Activated CD4-positive, alpha-beta T cell treated with anti-CD3 and anti-CD28 coated beads, Interleukin-2, amount 50 U/mL, for 24 hours (primary cell): ENCODE results near the gene RBM10.
A peak's percentile ranks its signal among the peaks of the same experiment; 100 is the strongest.

Experiments used
- DNase-seq, 2 donors: peaks; one replicate each; pipeline ENCODE4 v3.0.0-alpha.2; 2020; ENCODE audit warnings: low read depth in 1 of 2, low spot score in 1 of 2

RBM10 gene

DNA sequence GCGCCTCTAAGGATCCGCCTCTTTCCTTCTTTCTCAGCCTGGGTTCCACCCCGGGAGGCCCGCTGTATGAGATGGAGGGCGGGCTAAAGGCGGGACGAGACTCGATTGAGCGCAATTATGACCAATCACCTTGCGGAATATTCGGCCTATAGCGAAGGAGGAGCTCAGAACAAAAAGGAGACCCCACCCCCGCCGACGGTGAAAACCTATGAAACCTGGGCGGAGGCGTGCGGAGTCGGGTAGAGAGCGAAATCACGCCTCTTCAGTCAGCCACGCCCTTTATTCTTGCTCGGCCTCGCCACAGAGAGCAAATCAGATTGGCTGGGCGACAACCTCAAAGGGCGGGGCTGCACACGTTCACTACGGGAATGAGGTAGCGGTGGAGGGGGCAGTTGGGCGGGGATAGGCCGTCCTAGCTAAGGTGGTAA is 72.8 kb downstream of the RBM10 start:
- DNase-seq: peak; percentile 76 to 91

DNA sequence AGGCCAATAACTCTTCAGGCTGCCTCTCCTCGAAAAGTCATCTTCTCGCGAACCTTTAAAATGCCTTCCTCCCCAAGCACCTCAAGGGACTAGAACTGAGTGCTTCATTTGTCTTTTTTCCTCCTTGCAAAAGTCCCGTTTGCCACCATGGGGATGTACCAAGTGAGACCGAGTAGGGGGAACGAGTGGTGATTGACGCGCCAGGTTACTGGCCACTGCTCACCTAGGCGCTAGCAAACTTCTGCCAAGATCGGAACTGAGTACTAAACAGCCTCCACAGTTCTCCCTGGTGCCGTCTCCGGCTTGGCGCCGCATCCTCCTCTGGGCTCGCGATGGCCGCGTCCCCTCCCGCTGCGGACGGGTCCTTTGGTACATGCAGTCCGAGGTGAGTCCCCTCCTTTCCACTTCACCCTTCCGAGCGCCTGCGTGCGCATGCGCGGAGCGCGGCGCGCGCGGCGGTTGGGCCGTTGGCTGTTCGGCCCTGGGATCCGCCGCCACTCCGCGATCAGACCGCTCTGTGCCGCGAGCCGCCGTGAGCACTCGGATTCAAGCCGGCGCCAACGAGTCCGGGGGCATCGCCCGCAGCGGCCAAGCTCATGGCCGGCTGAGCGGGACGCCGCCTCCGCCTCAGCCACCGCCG is 73.4 kb downstream of the RBM10 start, which contains the start of gene CDK16:
TSS of gene CDK16 (plus strand) at position 402 of the 640 bp plus-strand sequence. CDS start 4,877 bp downstream, outside the sequence.
- DNase-seq: peak; percentile 45 to 64

DNA sequence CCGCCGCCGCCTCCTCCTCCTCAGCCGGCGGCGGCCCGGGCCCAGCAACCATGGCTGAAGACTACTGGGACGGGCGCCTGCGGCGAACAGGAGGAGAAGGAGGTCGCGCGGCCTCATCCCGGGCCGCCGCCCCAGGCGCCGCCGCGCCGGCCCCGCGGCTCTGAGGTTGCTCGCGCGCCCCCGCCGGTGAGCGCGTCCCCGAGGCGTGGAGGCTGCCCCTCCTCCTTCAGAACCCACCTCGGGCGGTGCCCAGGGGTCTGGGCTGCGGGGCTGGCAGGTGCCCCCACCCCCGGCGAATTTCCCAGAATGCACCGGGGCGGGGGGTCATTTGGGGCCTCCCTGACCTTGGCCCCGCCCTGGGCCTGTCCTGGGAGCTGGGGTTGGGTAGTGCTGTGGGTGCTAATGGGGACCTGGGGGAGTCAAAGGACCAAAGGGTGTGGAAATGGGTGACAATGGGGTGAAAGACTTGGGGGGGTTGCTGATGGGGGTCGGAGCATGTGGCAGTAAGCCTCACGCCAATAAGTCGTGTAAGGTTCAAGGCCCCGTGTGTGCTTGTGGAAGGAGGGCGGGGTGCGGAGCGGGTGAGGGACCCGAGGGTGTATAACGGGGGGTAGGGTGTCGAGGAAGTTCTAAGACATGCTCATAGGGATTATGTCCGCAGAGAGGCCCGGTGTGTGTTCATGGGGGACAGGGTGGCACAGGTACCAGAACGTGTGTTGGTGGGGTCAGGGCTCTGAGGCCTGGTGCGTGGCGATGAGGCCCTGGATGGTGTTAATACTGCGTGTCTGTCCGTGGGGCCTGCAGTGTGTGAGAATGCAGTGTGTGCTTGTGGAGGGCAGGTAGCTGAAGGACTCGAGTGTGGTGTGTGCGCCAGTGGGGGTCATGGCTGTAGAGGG is 74.1 kb downstream of the RBM10 start:
- peak; percentile 11 to 23 for DNase-seq

DNA sequence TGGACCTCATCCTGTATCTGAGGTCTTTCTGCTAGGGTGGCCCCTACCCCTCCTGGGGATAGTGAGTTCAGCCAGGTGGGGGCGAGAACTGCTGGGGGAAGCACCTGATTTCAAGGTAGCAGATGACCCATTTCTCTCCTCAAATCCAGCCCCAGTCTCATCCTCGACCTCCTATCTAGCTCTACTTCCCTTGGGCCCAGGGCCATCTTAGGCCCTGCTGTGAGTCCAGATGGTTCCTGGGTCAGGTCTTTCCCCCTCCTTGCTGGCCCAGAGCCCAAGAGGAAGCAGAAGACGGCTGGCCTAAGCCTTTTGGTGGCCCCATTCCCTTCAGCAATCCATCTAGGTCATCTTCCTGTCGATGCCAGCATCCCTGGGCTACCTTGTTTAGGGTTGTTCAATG is 76.7 kb downstream of the RBM10 start:
- DNase-seq: no peak

DNA sequence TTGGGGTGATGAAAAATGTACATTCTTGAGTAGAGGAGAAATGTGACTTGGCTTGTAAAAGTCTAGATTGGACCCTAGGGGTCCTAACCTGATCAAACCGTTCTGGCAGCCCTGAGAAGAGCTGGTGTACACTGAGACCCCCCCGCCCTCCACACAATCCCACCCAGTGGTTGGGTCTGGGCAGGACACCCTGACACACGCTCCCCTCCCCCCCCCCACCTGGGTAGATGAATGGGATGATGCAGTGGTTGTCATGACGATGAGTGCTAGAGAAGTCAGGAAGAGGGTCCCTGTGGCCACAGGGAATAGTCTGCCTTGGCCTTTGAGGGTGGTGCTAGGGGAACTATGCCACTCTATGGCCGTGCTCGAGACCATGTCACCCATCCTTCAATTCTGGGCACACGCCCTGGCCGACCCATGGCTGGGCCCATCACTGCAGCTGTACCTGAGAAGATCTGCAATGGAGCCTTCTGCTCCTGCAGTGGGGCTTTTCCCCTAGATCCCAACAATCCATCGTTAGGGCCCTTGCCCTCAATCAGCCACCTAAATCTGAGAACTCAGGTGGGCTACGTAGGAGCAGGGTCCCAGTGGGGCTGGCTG is 77.8 kb downstream of the RBM10 start:
- no peak for DNase-seq

DNA sequence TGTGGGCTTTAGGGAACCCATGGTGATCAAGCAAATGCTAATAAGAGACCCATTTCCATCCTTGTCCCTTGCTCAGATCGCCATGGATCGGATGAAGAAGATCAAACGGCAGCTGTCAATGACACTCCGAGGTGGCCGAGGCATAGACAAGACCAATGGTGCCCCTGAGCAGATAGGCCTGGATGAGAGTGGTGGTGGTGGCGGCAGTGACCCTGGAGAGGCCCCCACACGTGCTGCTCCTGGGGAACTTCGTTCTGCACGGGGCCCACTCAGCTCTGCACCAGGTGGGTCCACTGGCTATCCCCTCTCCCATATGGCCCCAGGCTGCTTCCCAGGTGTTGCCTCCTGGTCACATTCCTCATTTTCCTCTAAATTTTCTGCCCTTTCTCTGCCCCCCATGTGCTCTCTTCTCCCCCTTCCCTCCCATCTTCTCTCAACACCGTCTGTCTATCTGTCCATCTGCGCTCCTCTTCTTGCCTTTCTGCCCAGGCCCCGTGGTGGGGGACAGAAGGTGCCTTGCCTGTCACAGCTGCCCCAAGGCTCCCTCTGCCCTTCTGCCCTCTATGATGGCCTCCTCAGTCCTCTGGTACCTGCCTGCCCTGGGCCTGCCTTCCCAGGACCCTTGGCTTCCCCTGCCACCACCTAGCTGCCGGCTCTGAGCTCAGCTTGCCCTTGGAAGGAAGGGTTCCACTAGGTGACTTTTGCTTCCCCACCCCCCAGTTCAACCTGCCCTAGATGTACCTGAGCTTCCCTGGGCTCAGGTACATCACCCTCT is 78.6 kb downstream of the RBM10 start:
- no peak for DNase-seq

DNA sequence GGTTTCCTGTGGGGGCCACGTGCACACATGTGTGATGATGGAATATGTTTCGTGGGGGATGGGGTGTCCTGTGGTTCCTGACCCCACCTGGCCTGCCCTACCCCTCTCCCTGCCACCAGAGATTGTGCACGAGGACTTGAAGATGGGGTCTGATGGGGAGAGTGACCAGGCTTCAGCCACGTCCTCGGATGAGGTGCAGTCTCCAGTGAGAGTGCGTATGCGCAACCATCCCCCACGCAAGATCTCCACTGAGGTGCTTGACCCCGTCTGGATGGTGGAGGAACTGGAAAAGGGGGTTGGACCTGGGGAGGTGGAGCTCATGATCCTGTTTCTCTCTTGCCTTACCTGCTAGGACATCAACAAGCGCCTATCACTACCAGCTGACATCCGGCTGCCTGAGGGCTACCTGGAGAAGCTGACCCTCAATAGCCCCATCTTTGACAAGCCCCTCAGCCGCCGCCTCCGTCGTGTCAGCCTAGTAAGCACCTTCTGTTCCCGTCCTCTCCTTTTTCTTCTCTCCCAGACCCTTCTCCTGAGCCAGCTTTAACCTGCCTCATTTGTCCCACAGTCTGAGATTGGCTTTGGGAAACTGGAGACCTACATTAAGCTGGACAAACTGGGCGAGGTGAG is 79.4 kb downstream of the RBM10 start:
- DNase-seq: no peak

DNA sequence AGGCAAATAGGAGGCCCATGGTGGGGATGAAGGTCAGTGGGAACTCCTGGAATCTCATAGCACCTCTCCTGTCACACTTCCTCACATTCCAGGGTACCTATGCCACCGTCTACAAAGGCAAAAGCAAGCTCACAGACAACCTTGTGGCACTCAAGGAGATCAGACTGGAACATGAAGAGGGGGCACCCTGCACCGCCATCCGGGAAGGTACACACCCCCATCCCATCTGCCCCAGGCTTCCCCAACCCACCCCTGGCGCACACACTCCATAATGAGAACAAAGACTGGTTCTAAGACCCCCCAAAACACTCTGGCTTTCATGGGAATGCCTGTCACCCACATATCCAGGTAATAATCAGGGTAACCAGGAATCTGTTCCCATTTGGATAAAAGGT is 79.9 kb downstream of the RBM10 start:
- DNase-seq: no peak

DNA sequence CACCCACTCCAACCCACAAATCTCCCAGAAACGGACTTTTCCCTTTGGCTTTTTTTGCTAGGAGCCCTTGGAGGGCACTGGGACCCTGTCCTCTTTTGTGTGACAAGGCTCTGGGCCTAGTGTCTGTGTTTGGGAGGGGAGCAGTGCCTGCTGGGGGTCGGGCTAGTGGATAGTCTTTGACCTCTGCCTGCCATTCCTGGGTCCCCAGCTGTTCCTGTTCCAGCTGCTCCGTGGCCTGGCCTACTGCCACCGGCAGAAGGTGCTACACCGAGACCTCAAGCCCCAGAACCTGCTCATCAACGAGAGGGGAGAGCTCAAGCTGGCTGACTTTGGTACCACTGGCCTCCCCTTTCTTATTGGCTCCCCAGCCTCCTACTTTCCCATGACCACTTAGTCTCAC is 81.0 kb downstream of the RBM10 start:
- DNase-seq: no peak

DNA sequence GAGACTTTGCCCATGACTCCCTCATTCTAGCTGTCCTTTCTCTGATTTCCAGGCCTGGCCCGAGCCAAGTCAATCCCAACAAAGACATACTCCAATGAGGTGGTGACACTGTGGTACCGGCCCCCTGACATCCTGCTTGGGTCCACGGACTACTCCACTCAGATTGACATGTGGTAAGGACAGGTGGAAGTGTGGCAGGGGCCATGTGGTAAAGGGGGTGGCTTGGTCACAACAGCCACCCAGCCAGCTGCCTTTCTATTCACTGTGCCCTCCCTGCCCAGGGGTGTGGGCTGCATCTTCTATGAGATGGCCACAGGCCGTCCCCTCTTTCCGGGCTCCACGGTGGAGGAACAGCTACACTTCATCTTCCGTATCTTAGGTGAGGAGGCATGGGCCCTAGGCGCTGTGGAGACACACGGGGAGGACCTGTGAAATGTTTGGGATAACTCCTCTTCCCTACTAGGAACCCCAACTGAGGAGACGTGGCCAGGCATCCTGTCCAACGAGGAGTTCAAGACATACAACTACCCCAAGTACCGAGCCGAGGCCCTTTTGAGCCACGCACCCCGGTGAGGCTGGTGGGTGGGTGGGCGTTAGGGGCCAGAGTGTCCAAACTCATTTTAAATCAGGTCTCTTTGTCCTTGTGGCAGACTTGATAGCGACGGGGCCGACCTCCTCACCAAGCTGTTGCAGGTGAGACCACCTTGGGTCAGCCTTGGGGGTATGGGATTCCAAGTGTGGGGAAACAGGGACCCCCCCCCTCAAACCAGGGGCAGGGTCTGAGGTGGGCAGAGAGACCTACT is 81.7 kb downstream of the RBM10 start:
- DNase-seq: no peak

DNA sequence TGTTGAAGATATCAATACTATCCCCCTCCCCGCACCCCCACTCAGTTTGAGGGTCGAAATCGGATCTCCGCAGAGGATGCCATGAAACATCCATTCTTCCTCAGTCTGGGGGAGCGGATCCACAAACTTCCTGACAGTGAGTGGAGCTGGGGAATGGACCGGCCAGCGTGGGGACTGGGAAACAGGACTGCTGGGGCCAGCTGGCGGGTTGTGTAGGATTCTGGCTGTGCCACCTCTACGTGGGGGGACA is 82.2 kb downstream of the RBM10 start:
- no peak for DNase-seq

DNA sequence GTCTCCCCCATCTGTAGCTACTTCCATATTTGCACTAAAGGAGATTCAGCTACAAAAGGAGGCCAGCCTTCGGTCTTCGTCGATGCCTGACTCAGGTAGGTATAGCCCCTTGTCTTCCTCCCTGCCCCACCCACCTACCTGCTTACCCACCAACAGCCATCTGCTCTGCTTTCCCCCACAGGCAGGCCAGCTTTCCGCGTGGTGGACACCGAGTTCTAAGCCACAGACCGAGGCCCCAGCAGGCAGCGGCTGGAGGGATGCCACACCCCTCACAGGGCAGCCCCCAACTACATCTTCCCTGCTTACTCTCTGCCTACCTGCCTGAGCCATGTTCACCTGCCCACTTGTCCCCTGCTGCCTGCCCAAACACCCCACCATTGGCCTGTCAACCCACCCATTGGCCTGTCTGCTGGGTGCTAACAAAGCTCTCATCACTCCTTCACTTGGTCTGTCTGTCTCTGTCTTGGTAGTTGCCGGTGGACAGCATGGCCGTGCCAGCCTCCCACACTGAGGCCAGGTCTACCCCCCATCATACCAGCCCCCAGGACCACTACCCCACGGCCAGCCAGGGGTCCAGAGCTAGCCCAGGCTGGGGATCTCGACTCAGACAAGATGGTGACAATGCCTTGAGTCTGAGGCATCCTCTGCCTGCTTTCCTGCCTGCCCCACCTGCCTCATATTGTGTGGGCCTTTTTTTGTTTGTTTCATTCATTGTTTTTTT is 83.7 kb downstream of the RBM10 start:
- DNase-seq: no peak

DNA sequence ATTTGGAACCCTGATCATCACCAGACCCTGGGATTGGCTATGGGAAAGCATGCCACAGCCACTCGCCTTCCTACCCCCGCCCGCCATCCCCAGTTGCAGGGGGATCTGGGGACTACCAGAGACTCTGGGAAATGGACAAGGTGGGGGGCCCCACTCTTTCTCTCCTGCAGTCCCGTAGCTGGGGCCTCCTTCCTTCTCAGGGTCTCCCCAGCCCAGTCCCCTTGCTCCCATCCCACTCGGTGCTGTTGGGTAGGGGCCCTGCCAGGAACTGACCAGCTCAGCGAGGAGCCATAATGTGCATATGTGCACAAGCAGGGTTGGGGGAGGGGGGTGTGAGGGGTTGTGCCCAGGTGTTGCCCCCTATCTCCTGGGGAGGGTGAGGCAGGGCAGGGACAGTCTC is 84.4 kb downstream of the RBM10 start:
- no peak for DNase-seq

DNA sequence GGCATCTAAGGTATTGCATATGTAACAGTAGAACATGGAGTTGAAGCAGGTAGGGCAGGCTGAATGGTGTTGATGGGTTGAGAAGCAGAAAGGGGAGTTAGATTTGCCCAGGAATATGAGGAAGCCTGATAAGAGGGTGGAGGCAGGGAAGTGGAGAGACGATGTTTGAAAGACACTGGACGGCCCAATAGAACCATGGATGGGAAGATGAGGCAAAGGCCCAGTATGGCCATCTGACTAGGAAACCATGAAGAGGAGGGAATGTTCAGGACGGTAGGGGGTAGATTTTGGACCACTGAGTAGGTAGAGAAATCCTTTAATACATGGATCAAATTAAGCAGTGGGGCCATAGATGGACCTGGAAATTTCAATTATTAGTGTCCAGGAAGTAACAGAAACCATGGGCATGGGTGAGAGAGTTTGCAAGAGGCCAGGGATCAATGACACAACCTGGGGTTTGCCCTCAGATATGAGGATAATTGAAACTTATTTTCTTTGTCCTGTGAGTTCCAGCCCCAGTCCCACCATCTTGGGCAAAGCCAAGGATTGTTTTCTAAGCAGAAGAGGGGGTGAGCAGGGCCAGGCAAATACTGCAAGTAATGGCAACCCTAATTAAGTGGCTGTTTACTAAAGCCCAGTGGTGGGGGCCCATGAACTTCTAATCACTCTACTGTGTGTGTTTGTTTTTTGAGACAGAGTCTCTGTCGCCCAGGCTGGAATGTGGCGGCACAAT is 85.3 kb downstream of the RBM10 start:
- DNase-seq: no peak

DNA sequence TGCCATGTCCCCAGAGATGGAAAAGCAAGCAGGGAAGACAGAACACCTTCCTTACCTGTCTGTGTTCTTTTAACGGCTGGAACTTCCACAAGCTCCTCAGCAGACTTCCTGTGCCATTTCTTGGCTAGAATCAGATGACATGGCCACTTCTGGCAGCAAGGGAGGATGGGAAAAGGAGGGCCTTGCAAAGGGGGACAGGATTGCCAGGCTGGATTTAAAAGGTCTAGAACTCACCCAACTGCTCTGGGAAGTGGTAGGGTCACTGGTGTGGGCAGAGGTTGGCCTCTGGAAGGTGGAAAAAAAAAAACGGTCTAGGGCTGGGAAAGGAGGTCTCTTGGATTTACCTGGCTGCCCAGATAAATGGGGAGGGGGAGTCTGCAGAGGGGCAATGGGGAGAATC is 86.1 kb downstream of the RBM10 start:
- DNase-seq: no peak

DNA sequence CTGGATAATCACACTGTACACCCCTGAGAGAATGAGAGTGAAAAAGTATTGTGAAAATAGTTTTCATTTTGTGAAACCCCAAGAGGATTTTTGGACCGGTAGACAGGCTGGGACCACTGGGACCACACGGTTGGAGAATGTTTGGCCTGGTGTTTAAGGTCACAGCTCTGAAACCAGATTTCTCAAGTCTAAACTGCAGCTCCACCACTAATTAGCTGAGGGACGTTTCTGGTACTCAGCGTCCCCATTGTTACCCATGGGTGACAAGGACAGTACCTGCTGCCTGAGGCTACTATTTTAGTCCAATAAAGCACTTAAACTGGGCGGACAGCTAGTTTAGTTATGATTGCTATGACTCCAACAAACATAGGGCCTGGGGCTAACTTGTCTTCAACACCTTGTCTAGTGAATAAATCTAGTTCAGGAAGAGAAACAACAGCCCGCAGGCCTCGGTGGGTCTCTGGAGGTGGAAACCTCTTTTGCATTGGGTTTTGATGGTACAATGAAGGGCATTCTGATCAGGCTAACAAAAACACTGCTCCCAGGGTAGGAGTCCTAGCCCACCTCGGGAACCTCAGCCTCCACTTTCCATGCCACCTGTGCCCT is 87.3 kb downstream of the RBM10 start:
- no peak for DNase-seq

DNA sequence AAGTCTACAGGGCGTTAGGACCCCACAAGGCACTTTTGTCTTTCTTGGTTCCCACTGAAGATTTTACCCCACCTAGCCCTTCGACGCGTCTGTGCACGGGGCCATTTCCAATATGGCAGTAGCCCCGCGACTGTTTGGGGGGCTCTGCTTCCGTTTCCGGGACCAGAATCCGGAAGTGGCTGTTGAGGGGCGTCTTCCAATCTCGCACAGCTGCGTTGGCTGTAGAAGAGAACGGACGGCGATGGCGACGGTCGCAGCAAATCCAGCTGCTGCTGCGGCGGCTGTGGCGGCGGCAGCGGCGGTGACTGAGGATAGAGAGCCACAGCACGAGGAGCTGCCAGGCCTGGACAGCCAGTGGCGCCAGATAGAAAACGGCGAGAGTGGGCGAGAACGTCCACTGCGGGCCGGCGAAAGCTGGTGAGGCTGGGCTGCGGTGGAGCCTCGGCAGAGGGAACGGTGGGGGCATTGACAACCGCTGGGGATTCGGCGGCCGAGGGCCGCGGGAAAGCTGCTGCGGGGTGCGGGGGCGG is 87.8 kb downstream of the RBM10 start, which contains the start of gene USP11:
TSS of gene USP11 (plus strand) at position 207 of the 530 bp plus-strand sequence. CDS start at position 242, 35 bp downstream.
- DNase-seq: no peak
